ENCODE measurements around the gene WRAP73.

WRAP73 gene

GRCh38 chr1:3681898-3682806, 32.2 kb upstream of the WRAP73 start:
- FAIRE-seq, result no peak

DNA sequence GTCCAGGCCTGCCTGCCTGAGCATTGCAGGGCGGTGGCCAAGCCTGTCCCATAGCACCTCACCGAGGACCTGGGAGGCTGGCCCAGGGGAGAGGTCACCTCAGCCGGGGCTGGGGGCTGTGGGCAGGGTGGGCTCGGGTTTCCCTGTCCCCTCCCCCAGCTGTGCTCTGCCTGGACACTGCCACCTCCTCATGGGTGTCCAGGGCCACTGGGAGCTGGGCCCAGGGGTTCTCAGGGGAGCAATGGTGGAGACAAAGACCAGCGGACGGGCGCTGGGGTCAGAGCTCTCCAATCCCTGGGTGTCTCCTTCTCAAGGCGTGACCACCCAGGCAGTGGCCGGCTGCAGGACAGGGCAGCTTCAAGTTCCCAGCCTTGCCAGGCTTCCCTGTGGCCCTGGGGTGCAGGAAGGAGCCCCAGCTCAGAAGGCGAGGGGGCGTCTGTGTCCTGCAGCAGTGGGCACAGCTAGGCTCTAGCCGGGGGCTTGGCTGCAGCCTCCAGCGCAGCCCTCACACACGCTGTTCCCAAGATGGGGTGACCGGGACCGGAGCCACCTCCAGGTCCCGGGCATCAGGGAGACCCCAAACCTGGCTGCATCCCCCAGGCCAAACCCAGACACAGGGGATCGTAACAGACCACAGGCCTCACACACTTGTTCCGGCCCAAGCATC, 31.5 kb upstream of the WRAP73 start:
- no peak for DNase-seq (ENCODE audit: insufficient read length, low spot score)
- FAIRE-seq, result no peak

More at GRCh38 chr1:3681898-3682806, 32.2 kb upstream of the WRAP73 start:
- DNase-seq (ENCODE audit: insufficient read length, low spot score), result no peak

DNA sequence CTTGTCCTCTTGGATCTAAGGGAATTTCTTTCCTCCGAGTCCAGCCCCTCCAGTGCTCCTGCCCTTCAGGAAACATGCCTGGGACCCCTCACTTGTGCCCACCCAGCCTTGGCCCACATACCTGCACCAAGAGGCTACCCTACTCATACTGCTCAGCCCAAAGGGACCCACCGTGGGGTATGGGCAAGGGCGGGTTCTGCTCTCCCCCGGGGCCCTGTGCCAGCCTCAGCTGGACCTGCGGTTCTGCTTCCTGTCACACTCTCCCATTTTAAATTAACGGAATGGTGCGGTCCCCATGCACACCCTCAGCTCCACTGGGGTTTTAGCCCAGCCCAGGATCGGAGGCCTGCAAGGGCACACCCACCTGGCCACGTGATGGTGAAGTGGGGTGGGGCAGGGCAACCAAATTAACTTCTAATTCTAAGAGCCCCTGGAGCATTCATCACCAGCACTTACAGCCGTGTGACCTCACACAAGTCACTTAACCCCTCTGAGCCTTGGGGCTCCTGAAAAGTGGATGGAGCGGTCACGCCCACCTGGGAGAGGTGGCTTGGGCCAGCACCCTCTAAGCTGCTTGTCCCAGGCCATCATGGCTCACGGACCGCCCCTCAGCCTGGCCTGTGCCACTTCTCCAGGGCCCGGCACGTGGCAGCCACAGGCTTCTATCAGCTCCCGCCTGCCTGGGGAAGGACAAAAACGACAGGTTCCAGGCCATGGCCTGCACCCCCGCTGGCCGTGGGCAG, 30.8 kb upstream of the WRAP73 start:
- FAIRE-seq, result no peak
- DNase-seq (ENCODE audit: insufficient read length, low spot score), result no peak

DNA sequence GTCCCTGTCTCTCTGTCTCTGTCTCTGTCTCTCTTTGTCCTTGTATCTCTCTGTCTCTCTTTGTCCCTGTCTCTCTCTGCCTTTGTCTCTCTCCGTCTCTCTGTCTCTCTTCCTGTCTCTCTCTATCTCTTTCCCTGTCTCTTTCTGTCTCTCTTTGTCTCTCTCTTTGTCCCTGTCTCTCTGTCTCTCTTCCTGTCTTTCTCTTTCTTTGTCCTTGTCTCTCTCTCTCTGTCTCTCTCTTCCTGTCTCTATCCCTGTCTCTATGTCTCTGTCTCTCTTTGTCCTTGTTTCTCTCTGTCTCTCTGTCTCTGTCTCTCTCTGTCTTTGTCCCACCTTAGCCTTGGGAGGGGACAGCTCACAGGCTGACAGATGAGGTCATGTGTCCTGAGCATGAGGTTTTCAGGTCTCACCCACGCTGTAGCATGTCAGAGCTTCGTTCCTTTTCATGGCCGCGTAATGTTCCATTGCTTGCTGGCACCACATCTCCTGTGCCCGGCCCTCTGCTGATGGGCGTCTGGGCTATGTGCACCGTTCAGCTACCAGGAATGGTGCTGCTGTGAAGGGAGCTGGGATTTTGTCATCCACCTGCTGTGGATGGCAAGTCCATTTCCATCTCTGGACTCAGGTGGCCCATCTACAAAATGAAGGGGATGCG, 30.0 kb upstream of the WRAP73 start:
- no peak for FAIRE-seq
- DNase-seq (ENCODE audit: insufficient read length, low spot score), result no peak

DNA sequence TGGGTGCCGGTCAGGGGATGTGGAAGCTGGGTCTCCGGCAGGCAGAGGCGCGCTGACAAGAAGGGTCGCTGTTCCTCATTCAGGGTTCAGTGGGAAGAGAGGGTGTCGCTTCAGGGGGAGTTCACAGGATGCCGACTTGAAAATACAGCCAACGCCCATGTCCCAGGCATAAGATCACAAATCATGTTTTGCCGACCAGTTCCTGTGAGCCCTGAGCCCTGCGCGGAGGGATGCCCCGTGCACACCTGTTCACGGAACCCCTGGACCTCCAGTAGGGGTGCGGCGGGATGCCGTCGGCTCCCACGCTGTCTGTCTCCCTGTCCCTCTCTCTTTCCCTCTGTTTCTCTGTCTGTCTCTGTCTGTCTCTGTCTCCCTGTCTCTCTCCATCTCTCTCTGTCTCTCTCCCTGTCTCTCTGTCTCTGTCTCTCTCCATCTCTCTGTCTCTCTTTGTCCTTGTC, 29.2 kb upstream of the WRAP73 start:
- no peak for DNase-seq (ENCODE audit: insufficient read length, low spot score)
- no peak for FAIRE-seq

- no peak for DNase-seq (ENCODE audit: insufficient read length, low spot score)
- FAIRE-seq, result no peak
These were observed 28.6 kb upstream of the WRAP73 start for GRCh38 chr1:3678361-3679097.

GRCh38 chr1:3677484-3677883, 27.6 kb upstream of the WRAP73 start:
- DNase-seq (ENCODE audit: insufficient read length, low spot score), result no peak
- FAIRE-seq, result no peak

DNA sequence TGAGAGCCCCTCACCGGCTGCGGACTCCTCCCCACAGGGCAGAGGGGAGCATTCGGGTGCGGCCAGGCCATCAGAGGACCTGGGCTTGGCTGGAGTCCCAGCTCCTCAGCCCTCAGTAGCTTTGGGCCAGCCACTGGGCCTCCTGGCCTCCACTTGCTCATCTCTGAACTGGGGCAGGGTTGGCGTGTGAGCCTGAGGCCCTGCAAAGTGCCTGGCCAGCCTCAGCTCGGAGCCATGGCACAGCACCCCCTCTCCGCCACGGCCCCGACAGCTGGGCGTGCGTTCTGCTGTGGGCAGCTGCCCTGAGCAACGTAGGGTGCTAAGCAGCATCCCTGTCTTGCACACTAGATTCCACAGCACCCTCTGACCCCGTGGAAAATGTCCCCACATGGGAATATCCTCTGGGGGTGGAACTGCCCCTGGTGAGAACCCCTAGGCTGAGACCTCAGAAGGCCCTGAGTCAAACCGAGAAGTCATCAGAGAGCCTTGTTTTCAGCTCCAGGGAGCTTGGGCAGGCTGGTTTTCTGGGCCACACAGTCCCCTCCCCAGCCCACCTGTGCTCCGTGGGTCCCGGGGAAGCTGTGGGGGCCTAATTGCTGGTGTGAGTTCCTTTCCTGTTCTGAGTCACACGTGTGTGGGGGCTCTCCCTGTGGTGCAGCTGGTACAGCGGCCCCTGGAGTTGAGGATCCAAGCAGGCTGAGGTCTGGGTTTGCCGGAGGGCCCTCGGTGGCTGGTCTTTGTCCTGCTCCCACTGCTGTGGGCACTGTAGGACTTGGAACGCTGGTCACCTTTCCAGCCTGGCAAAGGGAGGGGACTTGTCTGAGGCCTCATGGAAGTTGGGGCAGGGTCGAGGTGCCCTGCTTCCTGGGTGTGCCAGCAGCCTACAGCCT, 26.9 kb upstream of the WRAP73 start:
- DNase-seq (ENCODE audit: insufficient read length, low spot score) (no peak), FAIRE-seq (no peak)

- DNase-seq (ENCODE audit: insufficient read length, low spot score) (no peak), FAIRE-seq (no peak)
These were observed 25.5 kb upstream of the WRAP73 start for GRCh38 chr1:3675436-3675835.

DNA sequence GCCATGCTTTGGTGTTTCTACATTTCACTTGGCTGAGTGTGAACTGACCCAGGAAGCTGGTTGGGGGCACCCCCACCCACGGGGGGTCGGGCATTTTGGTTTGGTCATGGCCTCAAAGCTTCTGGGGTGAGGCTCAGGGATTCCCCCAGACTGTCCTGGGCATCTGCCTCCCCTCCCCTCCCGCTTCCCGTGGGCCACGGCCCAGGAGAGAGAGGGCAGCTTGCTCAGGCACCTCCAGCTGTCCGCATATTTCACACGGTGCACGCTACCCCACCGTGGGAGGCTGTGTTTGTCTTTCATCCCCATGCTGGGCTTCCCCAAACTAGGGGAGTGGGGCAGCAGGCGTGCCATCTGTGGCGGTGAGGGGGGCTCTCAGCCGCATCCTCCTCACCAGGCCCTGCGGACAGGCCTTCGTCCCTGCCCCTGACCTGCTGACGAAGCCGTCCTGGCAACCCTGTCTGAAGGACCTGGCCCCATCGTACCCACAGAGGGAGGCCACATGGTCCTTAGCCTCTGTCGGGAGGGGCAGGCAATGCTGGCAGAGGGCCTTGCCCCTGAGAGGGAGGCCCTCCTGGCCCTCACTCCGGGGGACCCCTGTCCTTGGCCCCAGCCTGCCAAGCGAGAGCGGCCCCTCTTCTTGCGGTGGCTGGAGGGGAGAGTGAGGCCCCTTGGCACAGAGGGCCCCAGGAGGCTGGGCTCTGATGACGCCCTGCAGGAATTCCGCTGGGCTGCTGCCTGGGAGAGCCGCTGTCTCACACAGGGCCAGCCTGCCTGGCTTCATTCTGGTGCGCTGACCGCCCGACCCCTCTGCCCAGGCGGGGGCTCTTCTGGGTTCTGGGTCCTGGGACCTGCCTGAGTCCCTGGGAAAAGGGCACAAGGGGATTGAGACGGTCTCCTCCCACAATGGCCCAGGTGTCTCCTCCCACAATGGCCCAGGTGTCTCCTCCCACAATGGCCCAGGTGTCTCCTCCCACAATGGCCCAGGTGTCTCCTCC, 24.5 kb upstream of the WRAP73 start:
- FAIRE-seq (no peak), DNase-seq (ENCODE audit: insufficient read length, low spot score) (no peak)

GRCh38 chr1:3673381-3674099, 23.6 kb upstream of the WRAP73 start:
- no peak for FAIRE-seq

DNA sequence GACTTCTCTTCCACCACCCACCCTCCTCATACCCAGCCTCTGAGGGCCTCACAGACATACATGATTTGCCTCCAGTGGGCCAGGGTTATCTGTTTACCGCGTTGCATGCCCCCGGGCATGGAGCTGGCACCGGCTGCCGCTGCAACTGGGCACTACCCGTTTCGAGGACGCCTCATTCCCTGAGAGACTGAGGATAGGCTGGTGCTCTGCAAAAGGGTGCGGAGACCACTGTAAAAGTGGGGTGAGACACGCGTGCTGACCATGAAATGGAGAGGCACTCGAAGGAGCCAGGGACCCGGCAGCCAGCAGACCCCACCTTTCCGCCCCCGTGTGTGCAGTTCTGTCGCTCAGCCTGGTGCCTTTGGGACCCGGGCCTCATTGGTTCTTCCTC, 23.1 kb upstream of the WRAP73 start:
- no peak for FAIRE-seq
- DNase-seq (ENCODE audit: insufficient read length, low spot score), result no peak

More at GRCh38 chr1:3673381-3674099, 23.6 kb upstream of the WRAP73 start:
- no peak for DNase-seq (ENCODE audit: insufficient read length, low spot score)

GRCh38 chr1:3672231-3672970, 22.5 kb upstream of the WRAP73 start:
- no peak for FAIRE-seq
- no peak for DNase-seq (ENCODE audit: insufficient read length, low spot score)

DNA sequence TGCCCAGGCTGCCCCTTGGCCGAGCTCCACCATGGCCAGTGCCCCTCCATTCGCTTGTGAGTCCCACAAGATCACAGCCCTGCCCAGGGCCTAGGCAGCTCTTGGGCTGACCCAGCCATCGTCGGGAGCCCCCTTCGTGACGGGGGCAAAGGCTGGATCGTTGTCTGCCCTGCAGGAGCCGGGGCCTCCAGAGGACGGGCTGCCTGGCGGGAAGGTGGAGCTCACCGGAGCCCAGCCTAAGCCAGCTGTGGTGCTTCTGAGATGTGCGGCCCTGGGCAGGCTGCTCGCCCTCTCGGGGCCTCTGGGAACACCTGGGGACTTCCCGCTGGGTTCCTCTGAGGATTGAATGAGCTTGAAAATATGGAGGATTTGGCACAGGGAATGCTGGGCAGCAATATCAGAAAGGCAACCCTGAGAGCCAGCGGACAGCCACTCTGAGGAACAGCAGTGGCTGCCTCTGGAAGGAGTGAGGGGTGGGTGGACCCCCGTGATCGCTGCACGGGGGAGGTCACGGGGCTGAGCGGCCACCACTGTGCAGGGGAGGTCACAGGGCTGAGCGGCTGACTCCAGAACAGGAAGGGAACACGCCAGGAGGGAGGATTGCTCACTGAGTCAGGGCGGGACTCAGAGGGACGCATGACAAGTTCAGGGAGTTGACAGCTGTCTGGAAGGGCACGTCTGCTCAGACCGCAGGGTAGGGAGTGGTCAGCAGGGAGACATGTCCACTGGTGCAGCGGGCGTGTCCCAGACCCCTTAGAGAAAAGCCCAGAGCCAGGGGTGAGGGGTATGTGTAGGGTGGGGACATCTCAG, 21.7 kb upstream of the WRAP73 start:
- FAIRE-seq, result no peak

GRCh38 chr1:3670823-3671265, 20.9 kb upstream of the WRAP73 start:
- no peak for DNase-seq (ENCODE audit: insufficient read length, low spot score)
- FAIRE-seq, result no peak

More for the DNA sequence above, 21.7 kb upstream of the WRAP73 start:
- DNase-seq (ENCODE audit: insufficient read length, low spot score), result no peak

Data from HTR-8/SVneo (cell line).